KOPT-K1 (cell line): ENCODE data around the gene CREB3L2.

Experiments used
- H3K27ac ChIP-seq: fragments of 200-600 bp; sonication (generic); 2 replicates; pipeline ENCODE4 v1.5.1; 2016; ENCODE audit warnings: antibody characterized with exemption, mild to moderate bottlenecking, low read depth, low read length; ENCODE audit not compliant: poor library complexity, severe bottlenecking
- H3K36me3 ChIP-seq: fragments of 200-600 bp; sonication (generic); 2 replicates; pipeline ENCODE4 v1.5.1; 2017; ENCODE audit warnings: antibody characterized with exemption, mild to moderate bottlenecking, low read length, moderate library complexity; ENCODE audit not compliant: insufficient read depth
- H3K9me3 ChIP-seq: fragments of 200-600 bp; sonication (generic); 2 replicates; pipeline ENCODE4 v1.5.1; 2017; ENCODE audit warnings: antibody characterized with exemption, low read length, mild to moderate bottlenecking; ENCODE audit not compliant: insufficient read depth, poor library complexity, severe bottlenecking

CREB3L2 gene

DNA sequence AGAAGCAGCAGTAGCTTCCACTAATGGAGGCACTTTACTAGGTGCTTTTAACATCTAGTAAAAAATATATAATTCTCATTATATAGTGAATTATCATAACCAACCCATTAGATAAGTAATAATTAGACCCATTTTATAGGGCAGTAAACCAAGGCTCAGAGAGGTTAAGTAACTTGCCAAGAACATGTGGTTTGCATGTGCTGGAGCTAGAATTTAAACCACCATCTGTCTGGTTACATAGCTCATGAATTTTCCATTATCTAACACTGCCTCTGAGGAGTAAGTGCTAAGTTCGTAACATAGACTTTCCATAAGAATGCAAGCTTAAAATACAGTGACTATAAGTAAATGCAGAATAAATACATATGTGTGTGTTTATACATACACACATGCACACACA is 41.9 kb downstream of the CREB3L2 start:
- H3K36me3 ChIP-seq = no peaks in the 10 kb centered on the region
- no peaks in the 10 kb centered on the region for H3K9me3 ChIP-seq
- no peak overlapping the region for H3K27ac ChIP-seq

DNA sequence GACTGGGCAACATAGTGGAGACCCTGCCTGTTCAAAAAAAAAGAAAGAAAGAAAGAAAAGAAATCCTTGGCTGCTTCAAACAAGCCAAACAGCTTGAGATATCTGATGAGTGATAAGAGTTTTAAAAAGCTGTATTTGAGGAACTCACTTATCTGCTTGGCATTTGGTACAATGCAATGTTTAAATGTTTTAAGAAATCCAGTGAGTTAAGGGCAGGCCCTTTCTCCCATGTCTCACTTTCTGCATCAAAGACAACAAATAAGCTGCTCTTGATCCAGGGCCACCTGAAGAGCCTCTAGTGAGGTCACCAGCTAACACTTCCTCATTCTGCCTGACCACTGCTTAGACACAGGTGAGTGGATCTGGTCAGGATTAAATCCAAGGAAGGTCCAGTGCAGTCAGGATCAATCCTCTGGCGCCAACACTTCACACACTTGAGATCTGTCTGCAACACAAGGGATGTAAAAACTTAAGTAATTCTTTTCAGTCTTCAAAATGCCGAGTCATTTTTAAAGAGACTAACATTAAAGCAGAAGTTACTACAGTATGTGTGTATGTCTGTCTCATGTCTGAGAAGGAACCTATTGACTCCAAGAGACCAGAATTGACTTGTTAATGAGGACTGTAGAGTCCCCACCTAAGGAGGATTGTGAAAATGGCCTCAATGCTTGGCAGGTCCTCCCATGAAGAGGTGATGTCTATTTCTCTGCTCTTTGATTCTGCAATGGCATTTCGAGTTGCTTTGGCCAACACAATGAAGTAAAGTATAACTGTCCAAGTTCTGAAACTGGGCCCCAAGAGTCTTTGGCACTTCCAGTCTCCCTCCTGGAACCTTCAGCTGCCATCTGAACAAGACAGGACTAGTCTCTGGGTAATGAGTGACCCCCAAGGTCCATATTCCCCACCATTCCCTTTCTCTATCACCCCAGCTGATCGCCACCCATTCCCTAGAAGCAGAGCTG is 43.1 kb downstream of the CREB3L2 start:
- Histone ChIP-seq H3K9me3 (no peaks in the 10 kb centered on the region), H3K36me3 (no peaks in the 10 kb centered on the region), H3K27ac (no peak overlapping the region)

DNA sequence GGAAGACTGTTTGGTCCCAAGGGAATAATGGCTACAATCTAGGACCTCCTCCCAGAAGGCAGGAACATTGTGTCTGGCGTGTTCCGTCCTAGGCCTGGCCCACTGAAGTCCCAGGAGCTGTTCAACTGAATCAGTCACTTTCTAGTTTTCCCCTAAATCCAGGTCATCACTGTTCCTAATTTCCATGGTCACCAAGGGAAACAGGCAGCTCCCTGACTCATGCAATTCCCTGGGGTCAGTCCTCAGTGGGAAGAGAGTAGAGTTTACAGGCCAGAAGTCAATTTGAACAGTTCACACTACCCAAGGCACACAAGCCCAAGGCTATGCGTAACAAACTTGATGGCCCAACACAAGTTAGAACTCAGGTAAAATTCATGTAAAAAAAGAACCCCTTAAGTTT is 44.0 kb downstream of the CREB3L2 start:
- Histone ChIP-seq H3K9me3 (no peaks in the 10 kb centered on the region), H3K27ac (no peak overlapping the region), H3K36me3 (no peaks in the 10 kb centered on the region)

DNA sequence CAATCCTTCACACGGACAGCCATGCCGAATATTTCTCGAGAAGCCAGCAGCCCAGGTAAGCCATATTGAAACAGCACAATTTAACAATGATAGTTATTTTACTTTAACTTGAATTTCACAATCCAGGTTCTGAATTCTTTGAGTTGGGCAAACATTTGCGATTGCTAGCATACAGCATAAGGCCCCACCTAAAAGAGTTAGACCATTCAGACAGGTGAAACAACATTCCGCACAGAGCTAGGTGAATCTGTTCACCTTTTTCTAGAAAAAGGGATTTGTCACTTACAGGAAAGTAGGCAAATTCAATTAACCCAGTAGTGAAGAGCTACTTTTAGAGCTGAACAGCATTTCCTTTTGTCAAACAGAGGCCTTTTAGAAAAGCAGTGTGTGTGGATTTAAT is 45.3 kb downstream of the CREB3L2 start:
- H3K36me3 ChIP-seq = no peaks in the 10 kb centered on the region
- no peak overlapping the region for H3K27ac ChIP-seq
- H3K9me3 ChIP-seq = no peaks in the 10 kb centered on the region

DNA sequence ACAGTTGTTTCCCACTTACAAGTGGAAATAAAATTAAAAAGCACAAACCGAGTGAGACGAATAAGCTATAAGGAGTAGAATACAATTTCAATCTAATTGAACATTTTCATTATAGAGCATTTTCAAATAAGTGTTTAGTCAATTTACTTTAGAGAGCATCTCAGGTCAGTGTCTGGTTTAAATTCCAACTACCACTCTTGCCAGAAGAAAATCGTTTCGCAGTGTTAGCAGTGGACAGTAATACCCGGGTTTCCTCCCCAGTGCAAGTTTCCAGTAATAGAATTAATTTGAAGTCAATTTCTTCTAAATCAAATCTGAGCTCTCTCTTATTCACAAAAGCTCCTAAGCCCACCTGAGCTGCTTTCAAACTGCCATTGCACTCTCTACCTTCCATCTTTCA is 45.7 kb downstream of the CREB3L2 start:
- no peak overlapping the region for H3K27ac ChIP-seq
- no peaks in the 10 kb centered on the region for H3K9me3 ChIP-seq
- H3K36me3 ChIP-seq = no peaks in the 10 kb centered on the region

DNA sequence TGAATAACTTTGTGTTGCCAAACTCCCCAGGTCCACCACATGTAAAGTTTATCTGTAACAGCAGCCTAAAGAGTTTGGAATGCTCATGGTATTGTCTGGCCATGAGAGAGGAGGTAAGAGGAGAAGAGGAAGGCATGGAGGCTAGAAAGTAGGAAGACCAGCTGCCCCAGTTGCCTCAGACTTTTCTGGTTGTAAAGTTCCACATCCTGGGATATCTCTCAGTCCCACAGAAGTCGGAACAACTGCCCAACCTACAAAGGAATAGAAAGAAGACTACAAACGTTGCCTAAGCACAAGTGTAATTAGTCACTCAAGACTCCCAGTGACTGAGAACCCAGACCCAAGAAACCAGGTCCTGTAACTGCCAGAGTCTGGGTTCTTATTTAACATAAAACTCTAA is 47.3 kb downstream of the CREB3L2 start:
- Histone ChIP-seq H3K36me3 (no peaks in the 10 kb centered on the region), H3K9me3 (no peaks in the 10 kb centered on the region), H3K27ac (no peak overlapping the region)

DNA sequence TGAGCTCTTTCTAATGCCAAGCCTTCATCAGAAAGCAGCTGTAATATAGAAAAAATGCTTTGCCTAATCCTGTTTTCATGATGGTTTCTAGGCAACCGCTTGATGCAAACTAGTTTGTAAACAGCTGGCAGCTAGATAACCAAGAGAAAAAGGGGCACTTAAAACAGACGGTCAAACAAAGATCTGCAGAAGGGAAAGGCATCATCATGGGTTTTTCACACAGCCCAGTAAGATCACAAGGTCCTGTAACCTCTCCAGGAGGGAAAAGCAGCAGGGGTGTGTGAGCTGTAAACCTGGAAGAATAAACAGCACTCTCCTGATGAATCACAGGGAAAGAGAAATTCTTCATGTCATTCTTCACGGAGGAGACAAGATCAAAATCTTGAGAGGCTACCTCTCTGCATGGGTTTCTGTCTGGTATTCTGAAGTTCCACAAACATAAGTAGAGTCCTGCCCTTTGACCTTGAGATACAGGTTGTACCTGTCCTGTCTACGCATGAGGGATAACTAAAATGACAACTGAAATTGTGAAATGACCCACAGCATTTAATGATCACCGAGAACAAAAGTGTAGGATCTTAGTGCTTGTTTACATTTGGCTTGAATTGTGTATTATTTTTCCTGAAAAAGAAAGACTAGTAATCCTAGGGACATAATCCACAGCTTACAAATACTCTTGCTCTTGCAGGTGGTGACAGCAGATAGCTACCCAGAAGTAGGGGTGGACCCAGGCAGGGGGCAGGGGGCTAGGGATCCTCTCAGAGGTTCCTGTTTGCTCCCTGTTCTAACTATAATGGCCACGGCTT is 48.0 kb downstream of the CREB3L2 start:
- H3K36me3 ChIP-seq = no peaks in the 10 kb centered on the region
- H3K9me3 ChIP-seq = no peaks in the 10 kb centered on the region
- H3K27ac ChIP-seq = no peak overlapping the region

DNA sequence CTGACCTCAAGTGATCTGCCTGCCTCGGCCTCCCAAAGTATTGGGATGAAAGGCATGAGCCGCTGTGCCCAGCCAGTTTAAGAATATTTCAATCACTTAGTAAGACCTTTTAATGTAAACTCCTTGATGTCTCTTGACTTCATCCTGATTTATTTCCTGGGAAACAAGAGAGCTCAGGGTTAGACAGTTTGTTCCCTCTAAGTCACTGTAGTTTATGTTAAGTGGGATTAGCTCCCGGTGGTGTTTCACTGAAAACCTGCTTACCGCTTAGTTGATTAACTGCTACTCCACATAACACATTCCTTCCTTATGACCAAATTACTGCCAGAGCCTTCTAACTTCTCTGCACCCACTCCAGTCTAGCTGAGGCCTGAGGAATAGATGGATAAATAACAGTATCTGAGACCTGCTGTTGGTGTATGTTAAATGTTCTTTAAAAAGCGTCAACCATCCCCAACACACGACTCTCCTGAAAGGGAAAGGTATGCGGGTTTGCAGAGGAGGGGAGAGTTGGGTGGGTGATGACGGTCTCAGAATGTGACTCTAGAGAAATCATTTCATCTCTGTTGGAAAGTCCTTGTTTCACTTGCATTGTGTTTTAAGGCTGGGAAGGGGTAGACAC is 48.7 kb downstream of the CREB3L2 start:
- no peaks in the 10 kb centered on the region for H3K36me3 ChIP-seq
- H3K27ac ChIP-seq = no peak overlapping the region
- no peaks in the 10 kb centered on the region for H3K9me3 ChIP-seq

DNA sequence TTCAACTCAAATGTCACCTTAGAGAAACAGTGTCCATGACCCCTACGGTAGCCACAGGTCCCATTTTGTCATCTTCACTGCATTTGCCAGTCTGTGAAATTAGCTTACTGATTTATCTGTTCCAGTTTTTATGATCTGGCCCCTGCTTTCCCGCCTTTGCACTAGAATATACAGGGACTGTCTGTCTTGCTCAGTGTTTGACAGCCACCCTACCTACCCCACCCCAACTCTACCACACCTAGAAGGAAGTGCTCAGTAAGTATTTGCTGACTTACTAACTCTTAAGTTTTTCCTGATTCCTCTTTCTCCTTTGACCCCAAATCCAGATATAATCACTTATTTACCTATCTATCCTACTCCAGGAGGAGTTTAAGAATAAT is 49.5 kb downstream of the CREB3L2 start:
- Histone ChIP-seq H3K36me3 (no peaks in the 10 kb centered on the region), H3K9me3 (no peaks in the 10 kb centered on the region), H3K27ac (no peak overlapping the region)

DNA sequence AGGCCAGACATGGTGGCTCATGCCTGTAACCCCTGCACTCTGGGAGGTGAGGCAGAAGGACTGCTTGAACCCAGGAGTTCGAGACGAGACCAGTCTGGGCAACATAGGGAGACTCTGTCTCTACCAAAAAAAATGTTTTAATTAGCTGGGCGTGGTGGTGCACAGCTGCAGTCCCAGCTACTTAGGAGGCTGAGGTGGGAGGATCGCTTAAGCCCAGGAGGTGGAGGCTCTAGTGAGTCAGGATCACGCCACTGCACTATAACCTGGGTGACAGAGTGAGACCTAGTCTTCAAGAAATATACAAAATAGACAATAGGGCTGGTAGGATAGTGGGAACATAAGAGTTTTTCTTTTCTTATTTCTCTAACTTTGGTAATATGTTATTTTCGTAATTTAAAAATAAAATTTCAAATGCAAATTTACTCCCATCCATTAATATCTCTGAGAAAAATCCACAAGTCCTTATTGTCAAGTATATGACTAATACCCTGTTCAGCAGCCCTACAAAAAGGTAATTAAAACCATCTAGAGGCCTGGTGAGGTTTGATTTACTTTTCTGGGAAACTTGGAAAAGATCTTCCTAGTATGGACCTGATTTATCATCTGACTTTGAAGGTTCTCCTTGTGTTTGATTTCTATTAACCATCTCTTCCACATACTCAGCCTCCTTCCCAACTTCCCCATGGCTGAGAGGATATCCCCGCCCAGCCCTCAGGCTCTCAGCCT is 50.0 kb downstream of the CREB3L2 start:
- no peak overlapping the region for H3K27ac ChIP-seq
- no peaks in the 10 kb centered on the region for H3K36me3 ChIP-seq
- no peaks in the 10 kb centered on the region for H3K9me3 ChIP-seq

DNA sequence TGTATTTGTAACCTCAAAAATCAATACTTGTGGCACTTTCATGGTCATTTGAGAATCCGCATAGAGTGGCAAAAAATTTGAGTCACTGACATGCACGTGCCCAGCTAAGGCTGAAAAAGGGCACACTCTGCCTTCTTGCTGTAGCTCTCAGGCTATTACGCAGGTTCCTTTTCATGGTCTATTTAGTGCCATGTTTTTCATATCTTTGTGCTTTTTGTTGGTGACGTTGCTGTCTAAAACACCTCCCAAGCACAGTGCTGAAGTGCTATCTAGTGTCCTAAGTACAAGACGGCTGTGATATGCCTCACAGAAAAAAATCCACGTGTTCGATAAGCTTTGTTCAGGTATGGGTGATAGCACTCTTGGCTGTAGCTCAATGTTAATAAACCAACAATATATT is 50.9 kb downstream of the CREB3L2 start:
- no peaks in the 10 kb centered on the region for H3K36me3 ChIP-seq
- H3K27ac ChIP-seq = no peak overlapping the region
- no peaks in the 10 kb centered on the region for H3K9me3 ChIP-seq

DNA sequence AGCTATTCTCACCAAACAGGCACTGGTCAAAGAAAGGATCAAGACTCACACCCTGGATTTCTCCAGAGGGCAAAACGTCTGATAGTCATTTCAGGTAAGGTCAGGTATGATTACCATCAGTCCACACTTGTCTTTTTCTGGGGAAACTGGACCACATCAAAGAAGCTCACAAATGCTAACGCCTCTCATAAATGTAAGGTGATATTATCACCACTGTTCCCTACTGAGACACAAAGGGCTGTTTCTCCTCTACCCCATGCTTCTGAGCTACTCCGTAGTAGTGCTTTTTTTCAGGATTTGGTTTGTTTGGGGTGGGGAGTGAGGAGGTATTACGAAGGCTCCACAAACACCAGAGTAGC is 51.6 kb downstream of the CREB3L2 start:
- Histone ChIP-seq H3K27ac (no peak overlapping the region), H3K9me3 (no peaks in the 10 kb centered on the region), H3K36me3 (no peaks in the 10 kb centered on the region)

DNA sequence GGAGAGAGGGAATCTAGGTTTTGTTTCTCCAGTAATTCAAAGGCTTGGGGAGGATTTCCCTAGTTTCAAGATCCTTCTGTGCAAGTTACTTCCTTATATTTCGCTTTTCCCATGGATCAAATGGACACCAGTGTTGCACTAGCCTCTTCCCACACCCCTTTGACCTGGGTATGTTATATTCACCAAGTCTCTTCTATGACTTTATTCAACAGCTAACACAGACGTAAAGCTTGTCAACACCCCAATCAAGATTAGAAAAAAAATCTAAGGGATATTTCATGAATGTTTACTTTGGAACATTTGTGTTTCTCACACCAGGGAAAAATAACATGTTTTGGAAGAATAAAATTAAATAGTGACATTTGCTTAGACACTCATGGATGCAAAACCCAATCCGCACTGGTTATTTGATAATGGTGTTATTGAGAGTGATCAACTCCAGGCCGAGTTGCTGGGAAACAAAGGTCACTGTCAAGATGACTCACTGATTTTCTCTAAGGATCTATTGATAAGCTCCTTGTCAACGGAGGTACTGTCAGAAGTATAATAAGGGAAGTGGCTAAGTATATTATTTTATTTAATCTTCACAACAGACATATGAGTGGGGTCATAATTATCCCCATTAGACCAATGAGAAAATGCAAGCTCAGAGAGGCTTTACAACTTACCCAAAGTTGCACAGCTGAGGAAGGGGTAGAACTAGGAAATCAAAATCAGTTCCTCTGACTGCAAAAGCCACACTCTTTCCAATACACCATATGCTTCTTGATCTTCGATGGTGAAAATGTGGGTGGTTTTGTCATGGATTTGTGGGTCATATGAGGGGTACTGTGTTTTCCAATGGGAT is 52.2 kb downstream of the CREB3L2 start:
- Histone ChIP-seq H3K27ac (no peak overlapping the region), H3K9me3 (no peaks in the 10 kb centered on the region)

DNA sequence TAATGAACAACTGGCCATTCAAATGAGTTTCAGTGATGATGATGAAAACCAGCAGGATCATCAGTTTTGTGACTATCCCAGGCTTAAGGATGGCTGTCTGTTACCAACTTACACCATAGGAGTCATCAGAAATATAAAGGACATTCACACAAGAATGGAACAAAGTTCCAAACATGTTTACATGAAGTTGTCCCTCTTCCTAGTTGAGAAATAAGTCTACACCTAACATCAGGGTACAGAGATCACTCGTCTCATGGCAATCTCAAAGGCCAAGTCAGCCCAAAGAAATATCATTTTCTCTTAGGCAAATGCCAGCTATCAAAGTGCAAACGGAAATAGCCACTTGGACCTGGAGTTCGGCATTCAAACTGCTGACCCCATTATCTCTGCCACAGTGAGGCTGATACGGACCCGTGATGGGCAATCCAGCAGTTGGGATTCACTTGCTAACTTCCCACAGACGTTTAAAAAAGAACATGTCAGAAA is 53.0 kb downstream of the CREB3L2 start:
- Histone ChIP-seq H3K27ac (no peak overlapping the region), H3K36me3 (no peaks in the 10 kb centered on the region), H3K9me3 (no peaks in the 10 kb centered on the region)

More for the DNA sequence above, 52.2 kb downstream of the CREB3L2 start:
- H3K36me3 ChIP-seq = no peaks in the 10 kb centered on the region
